ENCODE data around the gene TRIM38.

The TRIM38 gene

DNA sequence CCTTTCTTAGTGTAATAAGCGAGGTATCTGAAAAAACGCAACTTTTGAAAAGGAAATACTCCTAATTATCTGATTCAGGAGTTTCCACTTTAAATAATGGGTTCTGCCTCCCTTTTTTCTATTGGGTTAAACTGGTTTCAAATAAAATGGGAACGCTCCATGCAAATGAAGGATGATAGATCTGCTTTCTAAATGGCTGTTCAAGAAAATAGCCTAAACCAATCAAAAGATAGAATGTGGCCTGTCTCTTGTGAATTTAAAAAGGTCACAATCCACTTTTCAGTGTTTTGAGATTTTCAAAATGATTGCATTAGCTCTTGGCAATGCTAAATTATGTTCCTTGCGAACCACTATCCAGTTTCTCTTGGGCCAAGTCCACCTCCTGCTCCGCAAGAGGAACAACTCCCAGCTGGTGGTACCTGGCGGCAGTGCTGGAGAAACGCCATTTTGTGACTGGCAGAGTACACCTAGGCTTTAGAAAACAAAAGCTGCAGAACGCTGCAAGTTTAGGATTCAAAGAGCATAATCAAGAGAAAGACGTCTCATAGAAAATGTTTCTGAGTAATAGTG, 56.7 kb downstream of the TRIM38 start (continued):
- TF ChIP-seq BCL11A (tag by site-specific recombination; IDR thresholded peaks at IDR 0.05; ENCODE audit: low read depth) (no peak), ZNF174 (tag by site-specific recombination; IDR thresholded peaks at IDR 0.05) (no peak), ZNF324 (tag by site-specific recombination; IDR thresholded peaks at IDR 0.05) (no peak), ZNF670 (tag by site-specific recombination; IDR thresholded peaks at IDR 0.05; ENCODE audit: low read depth) (no peak), KLF7 (tag by site-specific recombination; IDR thresholded peaks at IDR 0.05; ENCODE audit: borderline replicate concordance) (no peak)
- TF ChIP-seq, protein P1, sequence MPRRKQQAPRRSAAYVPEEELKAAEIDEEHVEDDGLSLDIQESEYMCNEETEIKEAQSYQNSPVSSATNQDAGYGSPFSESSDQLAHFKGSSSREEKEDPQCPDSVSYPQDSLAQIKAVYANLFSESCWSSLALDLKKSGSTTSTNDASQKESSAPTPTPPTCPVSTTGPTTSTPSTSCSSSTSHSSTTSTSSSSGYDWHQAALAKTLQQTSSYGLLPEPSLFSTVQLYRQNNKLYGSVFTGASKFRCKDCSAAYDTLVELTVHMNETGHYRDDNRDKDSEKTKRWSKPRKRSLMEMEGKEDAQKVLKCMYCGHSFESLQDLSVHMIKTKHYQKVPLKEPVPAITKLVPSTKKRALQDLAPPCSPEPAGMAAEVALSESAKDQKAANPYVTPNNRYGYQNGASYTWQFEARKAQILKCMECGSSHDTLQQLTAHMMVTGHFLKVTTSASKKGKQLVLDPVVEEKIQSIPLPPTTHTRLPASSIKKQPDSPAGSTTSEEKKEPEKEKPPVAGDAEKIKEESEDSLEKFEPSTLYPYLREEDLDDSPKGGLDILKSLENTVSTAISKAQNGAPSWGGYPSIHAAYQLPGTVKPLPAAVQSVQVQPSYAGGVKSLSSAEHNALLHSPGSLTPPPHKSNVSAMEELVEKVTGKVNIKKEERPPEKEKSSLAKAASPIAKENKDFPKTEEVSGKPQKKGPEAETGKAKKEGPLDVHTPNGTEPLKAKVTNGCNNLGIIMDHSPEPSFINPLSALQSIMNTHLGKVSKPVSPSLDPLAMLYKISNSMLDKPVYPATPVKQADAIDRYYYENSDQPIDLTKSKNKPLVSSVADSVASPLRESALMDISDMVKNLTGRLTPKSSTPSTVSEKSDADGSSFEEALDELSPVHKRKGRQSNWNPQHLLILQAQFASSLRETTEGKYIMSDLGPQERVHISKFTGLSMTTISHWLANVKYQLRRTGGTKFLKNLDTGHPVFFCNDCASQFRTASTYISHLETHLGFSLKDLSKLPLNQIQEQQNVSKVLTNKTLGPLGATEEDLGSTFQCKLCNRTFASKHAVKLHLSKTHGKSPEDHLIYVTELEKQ (tag by site-specific recombination; IDR thresholded peaks at IDR 0.05; ENCODE audit: borderline replicate concordance), result no peak

DNA sequence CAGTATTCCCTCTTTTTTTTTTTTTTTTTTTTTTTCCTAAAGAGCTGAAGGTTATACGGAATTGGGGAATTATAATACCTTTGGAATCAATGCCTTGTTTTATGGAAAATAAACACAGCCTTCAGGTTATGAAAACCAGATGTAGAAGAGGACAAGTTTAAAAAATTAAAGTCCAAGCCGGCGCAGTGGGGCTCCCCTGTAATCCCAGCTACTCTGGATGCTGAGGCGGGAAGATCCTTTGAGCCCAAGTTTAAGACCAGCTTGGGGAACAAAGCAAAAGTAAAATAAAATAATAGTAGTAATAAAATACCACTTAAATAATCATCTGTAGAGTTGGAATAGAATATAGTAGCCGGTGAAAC, 57.3 kb downstream of the TRIM38 start:
- no peak overlapping the region for H3K27ac ChIP-seq (ENCODE audit: extremely low read depth, low read depth, low read length)
- POLR2A ChIA-PET, result interaction anchor here (0.6 to 8.9 kb wide), 14 partner anchors 9 to 1245 kb away, joined by 3 to 336 read pairs (median 16); partner anchors contain the start of gene GMNN

DNA sequence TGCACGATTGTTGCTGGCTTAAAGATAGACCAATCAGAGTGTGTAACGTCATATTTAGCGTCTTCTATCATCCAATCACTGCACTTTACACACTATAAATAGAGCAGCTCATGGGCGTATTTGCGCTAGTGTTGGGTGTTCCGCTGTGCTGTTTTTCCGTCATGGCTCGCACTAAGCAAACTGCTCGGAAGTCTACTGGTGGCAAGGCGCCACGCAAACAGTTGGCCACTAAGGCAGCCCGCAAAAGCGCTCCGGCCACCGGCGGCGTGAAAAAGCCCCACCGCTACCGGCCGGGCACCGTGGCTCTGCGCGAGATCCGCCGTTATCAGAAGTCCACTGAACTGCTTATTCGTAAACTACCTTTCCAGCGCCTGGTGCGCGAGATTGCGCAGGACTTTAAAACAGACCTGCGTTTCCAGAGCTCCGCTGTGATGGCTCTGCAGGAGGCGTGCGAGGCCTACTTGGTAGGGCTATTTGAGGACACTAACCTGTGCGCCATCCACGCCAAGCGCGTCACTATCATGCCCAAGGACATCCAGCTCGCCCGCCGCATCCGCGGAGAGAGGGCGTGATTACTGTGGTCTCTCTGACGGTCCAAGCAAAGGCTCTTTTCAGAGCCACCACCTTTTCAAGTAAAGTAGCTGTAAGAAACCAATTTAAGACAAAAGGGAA, 57.9 kb downstream of the TRIM38 start:
- Histone ChIP-seq H3K36me3 (ENCODE audit: control insufficient read depth in 2 of 2, insufficient read depth in 1 of 2, low read length in 2 of 2) (no peaks in the 10 kb centered on the region), H3K4me1 (ENCODE audit: control insufficient read depth, insufficient read depth, low read length) (peaks cover under 1% of the 10 kb centered on the region; the same call in 1 of the 2 replicates), H3K9me3 (ENCODE audit: control insufficient read depth, insufficient read depth, low read depth, low read length) (no peaks in the 10 kb centered on the region), H3K4me3 (ENCODE audit: low read depth, low read length) (peak overlapping the region; percentile 59), H3K27ac (ENCODE audit: extremely low read depth, low read depth, low read length) (peak overlapping the region; percentile 92)
- POLR2A ChIA-PET, result interaction anchor here (0.6 to 8.9 kb wide), 25 partner anchors 10 to 1852 kb away, joined by 3 to 336 read pairs (median 6); partner anchors contain the start of genes GMNN and TRIM38
- CTCF ChIA-PET, result interaction anchor here (1.0 to 17.8 kb wide), 5 partner anchors 9 to 43 kb away, joined by 3 to 198 read pairs (median 61); no protein-coding TSS in a partner anchor
- TF ChIP-seq ZNF394 (tag by site-specific recombination; IDR thresholded peaks at IDR 0.05; ENCODE audit: borderline replicate concordance), result 0 out of 2 replicates have a peak, but pooled peaks have one; percentile 26
- TF ChIP-seq, protein P2, sequence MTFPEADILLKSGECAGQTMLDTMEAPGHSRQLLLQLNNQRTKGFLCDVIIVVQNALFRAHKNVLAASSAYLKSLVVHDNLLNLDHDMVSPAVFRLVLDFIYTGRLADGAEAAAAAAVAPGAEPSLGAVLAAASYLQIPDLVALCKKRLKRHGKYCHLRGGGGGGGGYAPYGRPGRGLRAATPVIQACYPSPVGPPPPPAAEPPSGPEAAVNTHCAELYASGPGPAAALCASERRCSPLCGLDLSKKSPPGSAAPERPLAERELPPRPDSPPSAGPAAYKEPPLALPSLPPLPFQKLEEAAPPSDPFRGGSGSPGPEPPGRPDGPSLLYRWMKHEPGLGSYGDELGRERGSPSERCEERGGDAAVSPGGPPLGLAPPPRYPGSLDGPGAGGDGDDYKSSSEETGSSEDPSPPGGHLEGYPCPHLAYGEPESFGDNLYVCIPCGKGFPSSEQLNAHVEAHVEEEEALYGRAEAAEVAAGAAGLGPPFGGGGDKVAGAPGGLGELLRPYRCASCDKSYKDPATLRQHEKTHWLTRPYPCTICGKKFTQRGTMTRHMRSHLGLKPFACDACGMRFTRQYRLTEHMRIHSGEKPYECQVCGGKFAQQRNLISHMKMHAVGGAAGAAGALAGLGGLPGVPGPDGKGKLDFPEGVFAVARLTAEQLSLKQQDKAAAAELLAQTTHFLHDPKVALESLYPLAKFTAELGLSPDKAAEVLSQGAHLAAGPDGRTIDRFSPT (tag by site-specific recombination; IDR thresholded peaks at IDR 0.05), result peak; percentile 34; the same call in 1 of the 2 replicates
- TF ChIP-seq TRIM28 (IDR thresholded peaks at IDR 0.05; ENCODE audit: borderline replicate concordance, low read length), result peak; percentile 49; the same call in 1 of the 2 replicates
- TF ChIP-seq ZNF629 (tag by site-specific recombination; IDR thresholded peaks at IDR 0.05), result 0 out of 2 replicates have a peak, but pooled peaks have one; percentile 44
- 0 out of 2 replicates have a peak, but pooled peaks have one; percentile 19 for TF ChIP-seq GLIS2 (tag by site-specific recombination; IDR thresholded peaks at IDR 0.05)
- no peak for TF ChIP-seq HOXA7 (CRISPR knock-in tag; IDR thresholded peaks at IDR 0.05; ENCODE audit: borderline replicate concordance)
- TF ChIP-seq GLI4 (tag by site-specific recombination; IDR thresholded peaks at IDR 0.05), result 0 out of 2 replicates have a peak, but pooled peaks have one; percentile 21
- TF ChIP-seq SP2 (tag by site-specific recombination; IDR thresholded peaks at IDR 0.05), result peak; percentile 43
- TF ChIP-seq ZNF600 (tag by site-specific recombination; IDR thresholded peaks at IDR 0.05), result no peak

More for the DNA sequence above, 57.3 kb downstream of the TRIM38 start:
- Histone ChIP-seq H3K36me3 (ENCODE audit: control insufficient read depth in 2 of 2, insufficient read depth in 1 of 2, low read length in 2 of 2) (no peaks in the 10 kb centered on the region), H3K4me3 (ENCODE audit: low read depth, low read length) (no peak overlapping the region; the same call in none of the 2 replicates), H3K4me1 (ENCODE audit: control insufficient read depth, insufficient read depth, low read length) (no peaks in the 10 kb centered on the region), H3K9me3 (ENCODE audit: control insufficient read depth, insufficient read depth, low read depth, low read length) (no peaks in the 10 kb centered on the region)
- CTCF ChIA-PET, result interaction anchor here (1.0 to 17.8 kb wide), 5 partner anchors 8 to 43 kb away, joined by 3 to 198 read pairs (median 61); no protein-coding TSS in a partner anchor
- TF ChIP-seq, protein P3, sequence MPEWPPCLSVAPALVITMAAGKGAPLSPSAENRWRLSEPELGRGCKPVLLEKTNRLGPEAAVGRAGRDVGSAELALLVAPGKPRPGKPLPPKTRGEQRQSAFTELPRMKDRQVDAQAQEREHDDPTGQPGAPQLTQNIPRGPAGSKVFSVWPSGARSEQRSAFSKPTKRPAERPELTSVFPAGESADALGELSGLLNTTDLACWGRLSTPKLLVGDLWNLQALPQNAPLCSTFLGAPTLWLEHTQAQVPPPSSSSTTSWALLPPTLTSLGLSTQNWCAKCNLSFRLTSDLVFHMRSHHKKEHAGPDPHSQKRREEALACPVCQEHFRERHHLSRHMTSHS (tag by site-specific recombination; IDR thresholded peaks at IDR 0.05), result no peak
- no peak for TF ChIP-seq ZNF211 (tag by site-specific recombination; IDR thresholded peaks at IDR 0.05; ENCODE audit: low read depth)
- no peak for TF ChIP-seq ZNF624 (tag by site-specific recombination; IDR thresholded peaks at IDR 0.05)
- no peak for TF ChIP-seq SALL2 (tag by site-specific recombination; IDR thresholded peaks at IDR 0.05; ENCODE audit: borderline replicate concordance)
- TF ChIP-seq SETDB1 (IDR thresholded peaks at IDR 0.05; ENCODE audit: insufficient read length, low read length), result no peak
- TF ChIP-seq ZNF626 (tag by site-specific recombination; IDR thresholded peaks at IDR 0.05), result no peak
- no peak for TF ChIP-seq ZNF549 (tag by site-specific recombination; IDR thresholded peaks at IDR 0.05)
- TF ChIP-seq ZNF707 (tag by site-specific recombination; IDR thresholded peaks at IDR 0.05), result no peak
- TF ChIP-seq ZSCAN23 (tag by site-specific recombination; IDR thresholded peaks at IDR 0.05), result no peak
- TF ChIP-seq KLF8 (tag by site-specific recombination; IDR thresholded peaks at IDR 0.05), result no peak
- no peak for TF ChIP-seq EGR2 (tag by site-specific recombination; IDR thresholded peaks at IDR 0.05; ENCODE audit: low read depth)
- TF ChIP-seq ZNF521 (tag by site-specific recombination; IDR thresholded peaks at IDR 0.05), result no peak
- TF ChIP-seq ZNF654 (tag by site-specific recombination; IDR thresholded peaks at IDR 0.05; ENCODE audit: low read depth), result no peak
- TF ChIP-seq ZNF404 (tag by site-specific recombination; IDR thresholded peaks at IDR 0.05), result no peak
- no peak for TF ChIP-seq ZNF664 (tag by site-specific recombination; IDR thresholded peaks at IDR 0.05)
- TF ChIP-seq ZNF558 (tag by site-specific recombination; IDR thresholded peaks at IDR 0.05), result no peak
- no peak for TF ChIP-seq ZNF266 (tag by site-specific recombination; IDR thresholded peaks at IDR 0.05; ENCODE audit: low read depth)
- TF ChIP-seq, protein P4, sequence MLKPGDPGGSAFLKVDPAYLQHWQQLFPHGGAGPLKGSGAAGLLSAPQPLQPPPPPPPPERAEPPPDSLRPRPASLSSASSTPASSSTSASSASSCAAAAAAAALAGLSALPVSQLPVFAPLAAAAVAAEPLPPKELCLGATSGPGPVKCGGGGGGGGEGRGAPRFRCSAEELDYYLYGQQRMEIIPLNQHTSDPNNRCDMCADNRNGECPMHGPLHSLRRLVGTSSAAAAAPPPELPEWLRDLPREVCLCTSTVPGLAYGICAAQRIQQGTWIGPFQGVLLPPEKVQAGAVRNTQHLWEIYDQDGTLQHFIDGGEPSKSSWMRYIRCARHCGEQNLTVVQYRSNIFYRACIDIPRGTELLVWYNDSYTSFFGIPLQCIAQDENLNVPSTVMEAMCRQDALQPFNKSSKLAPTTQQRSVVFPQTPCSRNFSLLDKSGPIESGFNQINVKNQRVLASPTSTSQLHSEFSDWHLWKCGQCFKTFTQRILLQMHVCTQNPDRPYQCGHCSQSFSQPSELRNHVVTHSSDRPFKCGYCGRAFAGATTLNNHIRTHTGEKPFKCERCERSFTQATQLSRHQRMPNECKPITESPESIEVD (tag by site-specific recombination; IDR thresholded peaks at IDR 0.05), result no peak
